Midbrain (tissue), 1 donor: Measurements from ENCODE around the gene FAM117B.
A peak's percentile ranks its signal among the peaks of the same experiment; 100 is the strongest.
"Not testable (repeated sequence)": the region's sequence is repeated elsewhere in the genome, so short reads cannot be mapped to it uniquely, and the experiment has no call there.

Experiments
- DNase-seq: peaks from one replicate; lab custom pipeline; 2025; lab: John Stamatoyannopoulos, UW

Gene FAM117B

GRCh38 chr2:202638721-202639120, 4.0 kb downstream of the FAM117B start:
- DNase-seq = no peak

- no peak for DNase-seq
These were observed 4.5 kb downstream of the FAM117B start for GRCh38 chr2:202639231-202639630.

- no peak for DNase-seq
These were observed 7.8 kb downstream of the FAM117B start for GRCh38 chr2:202642567-202642966.

GRCh38 chr2:202643012-202643858, 8.5 kb downstream of the FAM117B start:
- no peak for DNase-seq

GRCh38 chr2:202652119-202652518, 17.4 kb downstream of the FAM117B start:
- DNase-seq = no peak

- no peak for DNase-seq
These were observed 19.1 kb downstream of the FAM117B start for GRCh38 chr2:202653890-202654289.

- no peak for DNase-seq
These were observed 23.1 kb downstream of the FAM117B start for GRCh38 chr2:202657876-202658275.

- no peak for DNase-seq
These were observed 26.0 kb downstream of the FAM117B start for GRCh38 chr2:202660796-202661195.

- no peak for DNase-seq
These were observed 35.1 kb downstream of the FAM117B start for GRCh38 chr2:202669841-202670240.

- DNase-seq = peak; percentile 3
These were observed 36.7 kb downstream of the FAM117B start for GRCh38 chr2:202671317-202672035.

GRCh38 chr2:202675097-202675496, 40.3 kb downstream of the FAM117B start:
- DNase-seq = not testable (repeated sequence)

GRCh38 chr2:202679980-202680379, 45.2 kb downstream of the FAM117B start:
- no peak for DNase-seq

- no peak for DNase-seq
These were observed 45.7 kb downstream of the FAM117B start for GRCh38 chr2:202680512-202680911.

GRCh38 chr2:202681688-202682205, 47.0 kb downstream of the FAM117B start:
- no peak for DNase-seq

- DNase-seq = no peak
These were observed 47.5 kb downstream of the FAM117B start for GRCh38 chr2:202682274-202682673.

GRCh38 chr2:202687276-202687675, 52.5 kb downstream of the FAM117B start:
- no peak for DNase-seq

GRCh38 chr2:202689459-202689858, 54.7 kb downstream of the FAM117B start:
- DNase-seq = no peak

GRCh38 chr2:202689898-202690297, 55.1 kb downstream of the FAM117B start:
- no peak for DNase-seq

- DNase-seq = no peak
These were observed 55.6 kb downstream of the FAM117B start for GRCh38 chr2:202690321-202690900.

- DNase-seq = no peak
These were observed 58.7 kb downstream of the FAM117B start for GRCh38 chr2:202693503-202693902.

- no peak for DNase-seq
These were observed 60.4 kb downstream of the FAM117B start for GRCh38 chr2:202695166-202695565.

GRCh38 chr2:202700075-202700901, 65.5 kb downstream of the FAM117B start:
- DNase-seq = no peak
